SJSA1 (cell line): ENCODE results near the gene DST. TPM values are rescaled to one million over a fixed set of nuclear protein-coding genes. Genes with fewer than 3 reads are reported as not detected.
"Not testable (repeated sequence)": the region's sequence is repeated elsewhere in the genome, so short reads cannot be mapped to it uniquely, and the experiment has no call there.

Experiments used
- DNase-seq, 2 experiments: peaks; one replicate each; pipeline ENCODE4 v3.0.0-alpha.2; 2015 to 2020; ENCODE audit warnings: low spot score in 2 of 2, low read depth in 1 of 2
- H3K27ac ChIP-seq: fragments of 250-450 bp; sonication (Bioruptor Pico); 2 replicates; pipeline ENCODE4 v1.5.1; 2020; ENCODE audit warnings: mild to moderate bottlenecking, moderate library complexity
- H3K27me3 ChIP-seq: fragments of 250-450 bp; sonication (Bioruptor Pico); replicated peaks from 2 replicates; pipeline ENCODE4 v1.5.1; 2020; ENCODE audit warnings: mild to moderate bottlenecking, moderate library complexity
- H3K36me3 ChIP-seq: fragments of 250-450 bp; sonication (Bioruptor Pico); 2 replicates; pipeline ENCODE4 v1.5.1; 2020; ENCODE audit warnings: mild to moderate bottlenecking
- H3K4me1 ChIP-seq: fragments of 250-450 bp; sonication (Bioruptor Pico); replicated peaks from 2 replicates; pipeline ENCODE4 v1.6.1; 2021; ENCODE audit warnings: mild to moderate bottlenecking
- H3K4me3 ChIP-seq: fragments of 250-450 bp; sonication (Bioruptor Pico); 2 replicates; pipeline ENCODE4 v1.5.1; 2020; ENCODE audit warnings: mild to moderate bottlenecking
- H3K9me3 ChIP-seq: fragments of 250-450 bp; sonication (Bioruptor Pico); replicated peaks from 2 replicates; pipeline ENCODE4 v1.5.1; 2020; ENCODE audit warnings: mild to moderate bottlenecking
- total RNA-seq: library from RNA; depleted of rRNA; stranded (reverse); fragments of >200 nt; shearing (Covaris generic); gene quantifications from 2 replicates; pipeline ENCODE4 v1.2.3, GENCODE V29; 2014

Gene DST
- total RNA-seq, 1 experiment from 2014 or later, result 160 TPM

DNA sequence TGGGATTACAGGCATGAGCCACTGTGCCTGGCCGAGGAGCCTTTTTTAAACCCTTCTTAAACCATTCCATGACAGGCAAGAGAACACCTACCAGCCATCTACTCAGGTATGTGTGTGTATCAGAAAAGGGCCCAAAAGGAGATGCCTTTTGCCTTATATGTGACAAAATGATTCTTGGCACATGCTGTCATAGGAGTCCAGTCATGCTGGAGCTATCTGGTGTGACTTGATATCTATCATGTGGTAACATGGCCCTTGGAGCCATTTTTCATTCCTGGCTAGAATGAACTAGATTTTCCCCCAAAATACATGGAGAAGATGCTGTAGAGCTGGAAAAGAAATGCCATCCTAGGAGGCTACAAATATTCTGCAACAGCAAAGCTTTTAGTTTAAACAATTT is 129.1 kb downstream of the DST start:
- no peaks in the 10 kb centered on the region for H3K9me3 ChIP-seq
- H3K36me3 ChIP-seq, result peaks cover 56% of the 10 kb centered on the region
- DNase-seq, result no peak

DNA sequence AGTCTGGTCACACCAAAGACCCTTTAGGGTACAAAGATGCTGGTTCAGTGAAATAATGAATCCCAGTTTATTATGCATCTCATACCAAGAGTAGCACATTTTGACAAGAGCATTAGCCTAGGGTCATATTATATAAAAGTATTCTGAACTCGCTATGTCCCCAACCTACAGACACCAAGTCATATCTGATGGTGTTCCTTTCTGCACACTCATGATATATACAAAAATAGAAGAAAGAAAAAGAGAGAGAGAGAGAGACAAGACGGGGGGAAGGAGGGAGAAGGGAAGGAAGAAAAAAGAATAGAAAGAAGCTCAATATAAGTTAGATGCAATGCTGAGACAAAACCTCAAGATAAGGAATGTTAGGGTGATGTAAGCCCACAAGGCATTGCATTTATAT is 131.1 kb downstream of the DST start:
- H3K36me3 ChIP-seq, result peaks cover 63% of the 10 kb centered on the region
- H3K4me3 ChIP-seq, result no peak overlapping the region
- H3K9me3 ChIP-seq, result no peaks in the 10 kb centered on the region
- no peak overlapping the region for H3K27ac ChIP-seq
- peaks cover 10% of the 10 kb centered on the region for H3K4me1 ChIP-seq
- no peak for DNase-seq
- no peaks in the 10 kb centered on the region for H3K27me3 ChIP-seq

More for the DNA sequence above, 129.1 kb downstream of the DST start:
- peaks cover 10% of the 10 kb centered on the region for H3K4me1 ChIP-seq
- H3K27ac ChIP-seq, result no peak overlapping the region
- H3K4me3 ChIP-seq, result no peak overlapping the region
- no peaks in the 10 kb centered on the region for H3K27me3 ChIP-seq

DNA sequence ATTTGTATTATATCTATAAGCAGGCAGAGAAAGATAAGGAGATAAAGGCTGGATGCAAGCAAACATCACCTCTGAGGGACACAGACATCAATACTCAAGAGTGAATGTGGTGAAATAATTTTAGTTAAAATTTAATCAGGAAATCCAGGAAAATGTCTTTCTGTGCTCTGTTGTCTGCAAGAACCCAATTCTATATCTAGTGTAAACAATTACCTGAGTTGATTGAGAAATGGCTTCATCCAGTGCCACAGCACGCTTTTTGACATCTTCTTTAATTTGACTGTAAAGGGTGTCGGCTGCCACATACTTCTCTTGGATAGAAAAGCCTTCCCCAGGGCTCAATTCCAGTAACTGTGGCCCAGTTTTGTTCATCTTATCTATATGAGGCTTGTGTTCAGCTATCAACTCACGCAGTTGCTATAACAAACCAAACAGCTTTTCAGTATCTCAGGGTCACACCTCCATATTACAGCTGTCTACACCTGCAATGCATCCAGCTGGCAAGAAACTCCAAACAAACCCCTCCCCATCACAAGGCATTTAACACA is 131.6 kb downstream of the DST start:
- no peak for DNase-seq
- Histone ChIP-seq H3K4me3 (no peak overlapping the region), H3K27me3 (no peaks in the 10 kb centered on the region), H3K9me3 (no peaks in the 10 kb centered on the region), H3K27ac (no peak overlapping the region), H3K4me1 (peaks cover 10% of the 10 kb centered on the region), H3K36me3 (peaks cover 68% of the 10 kb centered on the region)

DNA sequence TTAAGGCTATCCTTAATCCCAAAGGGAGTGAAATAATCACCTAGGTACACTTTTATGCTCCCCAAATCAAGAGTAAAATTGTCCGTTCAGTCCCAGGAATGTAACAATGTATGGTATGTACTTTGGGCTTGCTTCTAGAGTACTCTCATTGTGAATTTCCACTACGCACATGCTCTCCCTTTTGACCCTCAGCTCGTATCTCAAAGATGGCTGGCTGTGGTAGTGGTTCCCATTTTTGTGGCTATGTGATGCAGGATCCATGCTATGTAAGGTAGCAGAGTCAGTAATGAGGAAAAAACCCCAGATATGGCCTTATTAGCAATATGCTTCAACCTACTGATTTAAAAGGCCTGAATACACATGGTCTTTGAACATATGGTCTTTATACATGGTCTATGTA is 133.7 kb downstream of the DST start:
- H3K36me3 ChIP-seq, result peaks cover 76% of the 10 kb centered on the region
- DNase-seq, result no peak

DNA sequence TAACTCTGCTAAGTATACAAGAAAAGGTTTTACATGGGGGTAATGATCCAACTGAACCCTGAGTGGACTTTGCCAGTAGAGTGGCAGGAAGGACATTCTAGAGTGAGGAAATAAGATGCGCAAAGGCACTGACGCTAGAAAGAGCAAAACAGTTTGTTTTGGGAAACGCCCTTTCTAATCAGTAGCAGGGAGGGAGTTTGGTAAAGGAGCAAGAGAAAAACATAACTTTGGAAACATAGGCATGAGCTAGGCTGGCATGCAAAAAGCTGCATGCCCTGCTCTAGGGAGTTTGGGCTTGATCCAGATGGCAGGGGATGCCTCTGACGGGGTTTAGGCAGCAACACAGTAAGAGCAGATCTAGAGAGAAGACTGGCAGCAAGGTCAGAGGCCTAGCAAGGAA is 135.2 kb downstream of the DST start:
- Histone ChIP-seq H3K9me3 (no peaks in the 10 kb centered on the region), H3K27ac (no peak overlapping the region), H3K4me1 (no peaks in the 10 kb centered on the region), H3K36me3 (peaks cover 73% of the 10 kb centered on the region), H3K27me3 (no peaks in the 10 kb centered on the region), H3K4me3 (no peak overlapping the region)
- DNase-seq, result no peak

More for the DNA sequence above, 133.7 kb downstream of the DST start:
- Histone ChIP-seq H3K9me3 (no peaks in the 10 kb centered on the region), H3K4me3 (no peak overlapping the region), H3K27me3 (no peaks in the 10 kb centered on the region), H3K27ac (no peak overlapping the region), H3K4me1 (0 out of 2 replicates have a peak, but pooled peaks cover 5% of the 10 kb centered on the region)

DNA sequence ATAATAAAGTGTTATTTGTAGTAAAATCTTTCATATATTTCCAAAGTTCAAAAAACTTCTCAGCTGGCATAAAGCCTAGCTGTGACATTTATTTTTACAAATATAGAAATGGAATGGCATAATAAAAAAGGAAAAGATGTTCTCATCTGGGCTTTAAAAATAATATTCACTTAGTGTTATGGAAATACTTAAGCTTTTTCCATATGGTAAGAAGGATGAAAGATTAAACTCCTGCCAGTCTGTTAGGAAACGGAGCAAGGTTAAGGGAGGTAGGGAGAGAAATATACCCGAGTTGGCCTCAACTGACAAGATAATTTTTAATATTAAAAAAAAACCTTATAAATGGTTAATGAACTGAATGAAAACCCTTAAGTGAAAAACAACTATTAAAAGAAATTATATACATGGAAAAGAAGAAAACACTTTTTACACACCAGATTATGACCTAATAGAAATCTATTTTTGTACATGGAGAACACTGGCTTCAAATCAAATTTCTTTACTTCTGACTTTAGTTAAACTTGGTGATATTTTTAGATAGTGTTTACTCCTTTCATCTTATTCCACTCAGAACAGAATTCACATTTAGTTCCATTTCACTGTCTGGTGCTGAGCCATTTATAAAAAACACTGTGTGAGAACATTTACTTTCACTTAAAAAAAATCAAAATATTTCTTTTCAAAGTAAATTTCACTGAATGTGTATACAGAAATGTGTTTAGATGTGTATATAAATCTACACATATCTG is 137.0 kb downstream of the DST start:
- Histone ChIP-seq H3K9me3 (no peaks in the 10 kb centered on the region), H3K36me3 (peaks cover 76% of the 10 kb centered on the region), H3K27ac (no peak overlapping the region)

DNA sequence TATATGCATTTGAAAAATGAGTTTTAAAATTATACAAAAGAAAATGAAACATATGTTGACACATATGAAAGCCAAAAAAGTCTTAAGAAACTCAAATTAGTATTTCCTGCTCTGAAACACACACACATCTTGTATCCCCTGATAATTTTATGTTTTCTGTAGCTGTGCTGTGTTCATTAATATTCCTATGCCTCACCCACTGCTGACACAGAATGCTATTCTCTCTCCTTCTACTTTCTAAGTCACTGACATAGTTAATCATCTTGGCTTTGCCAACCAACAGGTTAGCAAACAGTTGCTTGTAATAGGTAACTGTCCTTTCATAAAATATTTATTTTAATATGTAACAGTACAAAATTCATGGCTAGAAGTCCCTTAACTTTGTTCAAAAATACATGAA is 140.7 kb downstream of the DST start:
- Histone ChIP-seq H3K9me3 (no peaks in the 10 kb centered on the region), H3K27me3 (no peaks in the 10 kb centered on the region), H3K36me3 (peaks cover 52% of the 10 kb centered on the region), H3K27ac (no peak overlapping the region), H3K4me1 (no peaks in the 10 kb centered on the region), H3K4me3 (no peak overlapping the region)
- DNase-seq, result no peak

More for the DNA sequence above, 137.0 kb downstream of the DST start:
- no peaks in the 10 kb centered on the region for H3K4me1 ChIP-seq
- no peak overlapping the region for H3K4me3 ChIP-seq
- H3K27me3 ChIP-seq, result no peaks in the 10 kb centered on the region
- DNase-seq, result no peak

DNA sequence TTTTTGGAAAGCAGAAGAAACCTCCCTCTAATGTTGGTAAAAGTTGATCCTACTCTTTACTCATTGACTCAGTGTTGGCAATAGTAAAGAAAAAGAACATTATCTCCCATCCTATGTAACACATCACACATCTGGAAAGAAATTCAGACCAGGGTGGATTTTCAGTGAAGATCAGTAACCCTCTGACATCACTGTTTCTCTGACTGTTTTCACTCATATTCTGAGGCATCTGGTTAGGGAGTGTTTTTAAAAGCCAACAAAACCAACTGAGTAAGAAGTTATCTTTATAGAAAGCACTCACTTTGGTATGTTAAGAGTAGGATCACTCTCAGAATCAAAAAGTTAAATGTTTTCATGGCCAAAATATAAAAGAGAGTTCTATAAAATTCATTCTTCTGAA is 143.6 kb downstream of the DST start:
- H3K4me1 ChIP-seq, result no peaks in the 10 kb centered on the region
- H3K4me3 ChIP-seq, result no peak overlapping the region
- DNase-seq, result no peak
- H3K27me3 ChIP-seq, result no peaks in the 10 kb centered on the region
- no peak overlapping the region for H3K27ac ChIP-seq
- H3K9me3 ChIP-seq, result no peaks in the 10 kb centered on the region
- H3K36me3 ChIP-seq, result peaks cover 42% of the 10 kb centered on the region

DNA sequence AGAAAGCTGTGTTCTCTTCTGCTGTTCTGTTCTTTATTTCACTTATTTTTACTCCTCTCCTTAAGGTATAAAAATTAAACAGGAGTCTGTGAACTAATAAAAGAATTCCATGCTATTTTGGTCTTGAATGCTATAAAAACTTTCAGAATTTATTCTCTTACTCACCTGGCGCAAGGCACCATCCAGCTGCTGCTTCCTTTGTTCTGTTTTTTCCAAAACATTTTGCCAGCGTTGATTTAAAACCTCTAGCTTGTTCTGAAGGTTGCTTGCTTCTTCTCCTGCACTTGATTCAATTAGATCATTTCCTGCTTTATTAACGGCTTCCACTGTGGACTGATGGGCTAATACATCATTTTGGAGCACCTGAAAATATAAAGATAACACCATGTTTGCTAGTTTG is 145.0 kb downstream of the DST start:
- no peak overlapping the region for H3K4me3 ChIP-seq
- DNase-seq, result no peak
- no peak overlapping the region for H3K27ac ChIP-seq
- H3K4me1 ChIP-seq, result no peaks in the 10 kb centered on the region
- peaks cover 36% of the 10 kb centered on the region for H3K36me3 ChIP-seq
- H3K9me3 ChIP-seq, result no peaks in the 10 kb centered on the region
- H3K27me3 ChIP-seq, result no peaks in the 10 kb centered on the region

DNA sequence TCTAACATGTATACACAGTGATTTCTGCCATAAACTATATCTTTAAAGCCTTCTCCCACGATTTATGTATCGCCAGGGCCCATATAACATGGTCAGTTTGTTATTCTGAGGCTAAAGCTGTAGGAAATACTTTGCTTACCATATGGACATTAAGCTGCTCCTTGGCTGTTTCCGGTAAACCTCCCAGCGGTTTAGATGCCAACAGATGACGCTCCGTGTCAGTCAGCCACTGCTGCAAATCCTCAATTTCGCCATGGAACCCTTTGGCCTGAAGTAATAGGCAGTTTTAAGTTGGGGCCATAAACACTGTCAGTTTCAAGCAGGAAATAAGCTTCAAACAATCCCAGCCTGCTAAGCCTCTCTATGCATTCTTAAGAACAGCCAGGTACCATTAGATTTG is 145.4 kb downstream of the DST start:
- H3K27ac ChIP-seq, result no peak overlapping the region
- H3K4me3 ChIP-seq, result no peak overlapping the region
- peaks cover 37% of the 10 kb centered on the region for H3K36me3 ChIP-seq
- H3K9me3 ChIP-seq, result no peaks in the 10 kb centered on the region
- H3K4me1 ChIP-seq, result no peaks in the 10 kb centered on the region
- DNase-seq, result no peak
- no peaks in the 10 kb centered on the region for H3K27me3 ChIP-seq

DNA sequence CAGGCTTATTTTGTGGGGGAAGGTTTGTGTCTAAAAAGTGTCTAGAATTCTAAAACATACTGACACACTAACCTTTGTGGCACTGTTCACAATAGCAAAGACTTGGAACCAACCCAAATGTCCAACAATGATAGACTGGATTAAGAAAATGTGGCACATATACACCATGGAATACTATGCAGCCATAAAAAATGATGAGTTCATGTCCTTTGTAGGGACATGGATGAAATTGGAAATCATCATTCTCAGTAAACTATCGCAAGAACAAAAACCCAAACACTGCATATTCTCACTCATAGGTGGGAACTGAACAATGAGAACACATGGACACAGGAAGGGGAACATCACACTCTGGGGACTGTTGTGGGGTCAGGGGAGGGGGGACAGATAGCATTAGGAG is 146.0 kb downstream of the DST start:
- H3K9me3 ChIP-seq, H3K27ac ChIP-seq, H3K27me3 ChIP-seq, H3K4me1 ChIP-seq, DNase-seq, H3K4me3 ChIP-seq: not testable (repeated sequence)
- H3K36me3 ChIP-seq, result peaks cover 39% of the 10 kb centered on the region

DNA sequence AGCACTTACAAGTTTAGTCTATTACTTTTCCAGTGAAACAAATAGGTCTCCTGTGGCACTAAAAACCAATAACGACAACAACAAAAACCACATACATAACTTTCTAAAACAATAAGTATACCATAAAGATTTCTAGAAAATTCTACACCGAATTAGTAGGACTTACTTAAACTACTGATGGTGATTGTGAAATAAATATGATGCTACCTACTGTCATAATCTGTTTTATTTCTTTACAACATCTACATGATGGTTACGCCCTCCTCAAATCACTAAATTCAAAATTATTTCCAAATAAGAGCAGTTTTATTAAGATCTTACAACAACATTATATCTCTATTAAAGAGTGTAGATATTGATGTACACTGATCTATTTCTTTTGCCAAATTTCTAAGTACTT is 147.0 kb downstream of the DST start:
- Histone ChIP-seq H3K9me3 (no peaks in the 10 kb centered on the region), H3K36me3 (peaks cover 40% of the 10 kb centered on the region), H3K27me3 (no peaks in the 10 kb centered on the region), H3K27ac (no peak overlapping the region), H3K4me1 (peaks cover 6% of the 10 kb centered on the region; the same call in 1 of the 2 replicates), H3K4me3 (no peak overlapping the region)
- DNase-seq, result no peak

DNA sequence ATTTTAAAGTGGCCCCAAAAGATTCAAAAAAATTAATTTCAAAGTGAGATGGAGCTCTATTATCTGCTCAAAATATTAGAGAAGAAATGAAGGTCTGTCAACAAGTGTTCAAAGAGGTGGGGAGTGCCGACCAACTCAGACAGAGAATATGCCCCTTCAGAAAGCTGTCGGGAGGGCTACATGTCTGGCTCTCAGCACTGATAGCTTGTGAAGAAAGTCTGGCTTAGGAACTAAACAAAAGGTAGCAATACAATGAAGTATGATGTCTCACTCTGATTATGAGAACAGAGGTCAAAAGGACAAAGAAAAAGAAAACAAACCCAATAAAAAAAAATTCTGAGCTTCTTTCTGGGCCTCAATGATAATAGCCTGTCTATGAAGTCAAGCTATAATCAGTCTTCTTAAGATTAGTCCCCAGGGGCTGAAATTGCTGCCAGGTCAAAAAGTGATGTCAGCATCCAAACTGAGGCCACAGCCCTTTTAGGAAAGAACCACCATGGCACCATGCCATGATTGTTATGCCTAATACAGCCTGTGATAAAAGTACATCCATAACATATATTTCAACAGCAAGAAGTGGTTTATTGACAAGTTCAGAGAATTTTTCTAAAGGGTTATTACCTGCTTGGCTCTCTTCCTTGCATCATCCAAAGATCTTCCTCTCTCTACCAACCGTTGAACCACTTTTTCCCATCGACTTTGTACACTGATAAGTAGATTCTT is 150.9 kb downstream of the DST start:
- Histone ChIP-seq H3K27me3 (no peaks in the 10 kb centered on the region), H3K9me3 (no peaks in the 10 kb centered on the region), H3K27ac (no peak overlapping the region), H3K4me3 (no peak overlapping the region), H3K4me1 (peaks cover 6% of the 10 kb centered on the region; the same call in 1 of the 2 replicates), H3K36me3 (peaks cover 59% of the 10 kb centered on the region)
- DNase-seq, result peak in 1 of 2 experiments; percentile 11

DNA sequence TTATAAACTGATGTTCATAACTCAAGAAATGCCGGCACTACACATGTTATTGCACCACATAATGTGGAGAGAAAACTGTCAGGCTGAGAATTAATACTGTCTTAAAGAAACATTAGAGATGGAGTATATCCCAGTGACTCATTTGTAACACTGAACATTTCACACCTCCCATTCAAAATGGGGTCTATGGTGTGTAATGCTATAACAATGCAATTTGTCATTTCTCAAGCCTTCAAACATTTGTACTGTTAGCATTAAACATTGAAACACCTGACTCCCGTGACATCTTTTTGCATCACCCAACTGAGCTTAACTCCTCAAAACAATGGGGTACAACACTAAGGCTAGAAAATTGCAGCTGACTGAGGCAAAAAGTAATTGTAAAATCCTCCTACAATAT is 151.7 kb downstream of the DST start:
- Histone ChIP-seq H3K27ac (no peak overlapping the region), H3K4me1 (peaks cover 6% of the 10 kb centered on the region; the same call in 1 of the 2 replicates), H3K36me3 (peaks cover 56% of the 10 kb centered on the region), H3K27me3 (no peaks in the 10 kb centered on the region), H3K4me3 (no peak overlapping the region), H3K9me3 (no peaks in the 10 kb centered on the region)
- DNase-seq, result no peak
